Skeletal muscle satellite cell (primary cell): ENCODE results near the gene SCAF8.

ENCODE experiments used
- H3K27me3 ChIP-seq: 2 replicates; pipeline ENCODE4 v1.7.0; 2013; ENCODE audit warnings: low read length; ENCODE audit not compliant: control insufficient read depth, insufficient read depth
- H3K36me3 ChIP-seq: 2 replicates; pipeline ENCODE4 v1.7.0; 2013; ENCODE audit warnings: mild to moderate bottlenecking, control low read depth, low read length; ENCODE audit not compliant: insufficient read depth
- H3K4me1 ChIP-seq: 2 replicates; pipeline ENCODE4 v1.7.0; 2013; ENCODE audit warnings: low read length; ENCODE audit not compliant: control insufficient read depth, insufficient read depth
- H3K4me2 ChIP-seq: 2 replicates; pipeline ENCODE4 v1.7.0; 2013; ENCODE audit warnings: mild to moderate bottlenecking, low read length
- H3K4me3 ChIP-seq: 2 replicates; pipeline ENCODE4 v1.7.0; 2013; ENCODE audit warnings: low read length
- H3K9ac ChIP-seq: 2 replicates; pipeline ENCODE4 v1.7.0; 2013; ENCODE audit warnings: mild to moderate bottlenecking, low read depth, low read length, moderate library complexity
- H3K9me3 ChIP-seq: replicated peaks from 2 replicates; pipeline ENCODE4 v1.7.0; 2013; ENCODE audit warnings: mild to moderate bottlenecking, control low read depth, low read length

SCAF8 gene

GRCh38 chr6:154815938-154816820 is 83.0 kb downstream of the SCAF8 start:
- Histone ChIP-seq H3K4me3 (no peak overlapping the region), H3K9ac (peak overlapping the region; percentile 55), H3K4me2 (peak overlapping the region; percentile 40), H3K9me3 (no peaks in the 10 kb centered on the region), H3K4me1 (peaks cover 22% of the 10 kb centered on the region), H3K36me3 (peaks cover 67% of the 10 kb centered on the region), H3K27me3 (no peaks in the 10 kb centered on the region)

GRCh38 chr6:154821099-154821498 is 87.9 kb downstream of the SCAF8 start:
- no peaks in the 10 kb centered on the region for H3K27me3 ChIP-seq
- H3K9me3 ChIP-seq, result no peaks in the 10 kb centered on the region
- peaks cover 62% of the 10 kb centered on the region for H3K36me3 ChIP-seq
- no peak overlapping the region for H3K4me2 ChIP-seq
- peaks cover 17% of the 10 kb centered on the region for H3K4me1 ChIP-seq
- H3K9ac ChIP-seq, result no peak overlapping the region
- H3K4me3 ChIP-seq, result no peak overlapping the region

GRCh38 chr6:154821638-154822037 is 88.4 kb downstream of the SCAF8 start:
- H3K27me3 ChIP-seq, result no peaks in the 10 kb centered on the region
- H3K36me3 ChIP-seq, result peaks cover 62% of the 10 kb centered on the region
- H3K4me1 ChIP-seq, result peaks cover 11% of the 10 kb centered on the region
- no peak overlapping the region for H3K9ac ChIP-seq
- no peak overlapping the region for H3K4me2 ChIP-seq
- no peaks in the 10 kb centered on the region for H3K9me3 ChIP-seq
- no peak overlapping the region for H3K4me3 ChIP-seq

- no peak overlapping the region for H3K4me3 ChIP-seq
- H3K36me3 ChIP-seq, result peaks cover 60% of the 10 kb centered on the region
- no peaks in the 10 kb centered on the region for H3K9me3 ChIP-seq
- no peak overlapping the region for H3K4me2 ChIP-seq
- H3K9ac ChIP-seq, result no peak overlapping the region
- H3K27me3 ChIP-seq, result no peaks in the 10 kb centered on the region
- peaks cover 4% of the 10 kb centered on the region for H3K4me1 ChIP-seq
Observed at GRCh38 chr6:154822947-154823558, 89.8 kb downstream of the SCAF8 start.

GRCh38 chr6:154824076-154824475 is 90.9 kb downstream of the SCAF8 start:
- H3K4me3 ChIP-seq, result no peak overlapping the region
- H3K9me3 ChIP-seq, result no peaks in the 10 kb centered on the region
- no peak overlapping the region for H3K9ac ChIP-seq
- peaks cover 58% of the 10 kb centered on the region for H3K36me3 ChIP-seq
- no peaks in the 10 kb centered on the region for H3K27me3 ChIP-seq
- H3K4me1 ChIP-seq, result peaks cover 4% of the 10 kb centered on the region
- no peak overlapping the region for H3K4me2 ChIP-seq

DNA sequence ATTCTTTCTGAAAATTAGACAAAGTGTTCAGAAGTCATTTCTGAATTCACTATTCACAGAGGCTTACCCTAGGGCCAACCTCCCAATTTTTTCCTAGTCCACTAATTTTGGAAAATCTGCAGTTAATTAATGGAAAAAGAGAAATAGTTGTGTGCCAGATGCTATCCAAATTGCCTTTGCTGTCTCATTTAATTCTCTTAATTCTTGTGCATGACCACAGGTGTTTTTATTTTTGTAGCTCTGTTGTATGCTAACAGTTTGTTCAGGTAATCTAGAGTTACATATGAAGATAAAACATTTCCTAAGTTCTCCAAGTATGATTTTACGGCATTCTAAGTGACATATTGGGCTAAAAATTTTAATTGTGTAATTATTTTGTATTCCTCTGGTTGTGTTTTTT is 96.8 kb downstream of the SCAF8 start:
- Histone ChIP-seq H3K36me3 (peaks cover 61% of the 10 kb centered on the region), H3K27me3 (no peaks in the 10 kb centered on the region), H3K9me3 (no peaks in the 10 kb centered on the region), H3K4me2 (no peak overlapping the region), H3K9ac (no peak overlapping the region), H3K4me1 (peaks cover 8% of the 10 kb centered on the region), H3K4me3 (no peak overlapping the region)

DNA sequence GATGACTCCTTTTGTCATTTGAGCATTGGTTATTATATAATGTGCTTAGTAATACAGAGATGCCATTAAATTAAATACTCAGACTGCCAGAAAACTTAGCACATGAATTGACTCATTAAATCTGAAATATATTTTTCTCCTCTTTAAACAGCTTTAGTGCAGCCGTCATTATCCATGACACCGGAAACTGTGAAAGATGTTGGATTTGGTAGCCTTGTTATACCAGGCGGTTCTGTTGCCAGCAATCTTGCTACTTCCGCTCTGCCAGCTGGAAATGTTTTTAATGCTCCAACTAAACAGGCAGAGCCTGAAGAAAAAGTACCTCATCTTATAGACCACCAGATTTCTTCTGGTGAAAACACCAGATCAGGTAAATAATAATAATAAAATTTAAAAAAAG is 97.6 kb downstream of the SCAF8 start:
- H3K36me3 ChIP-seq, result peaks cover 55% of the 10 kb centered on the region
- H3K9ac ChIP-seq, result no peak overlapping the region
- H3K4me3 ChIP-seq, result no peak overlapping the region
- peaks cover 8% of the 10 kb centered on the region for H3K4me1 ChIP-seq
- H3K9me3 ChIP-seq, result no peaks in the 10 kb centered on the region
- no peak overlapping the region for H3K4me2 ChIP-seq
- H3K27me3 ChIP-seq, result no peaks in the 10 kb centered on the region

GRCh38 chr6:154835307-154835706 is 102.1 kb downstream of the SCAF8 start:
- no peak overlapping the region for H3K4me3 ChIP-seq
- H3K27me3 ChIP-seq, result no peaks in the 10 kb centered on the region
- H3K4me2 ChIP-seq, result no peak overlapping the region
- no peak overlapping the region for H3K9ac ChIP-seq
- H3K4me1 ChIP-seq, result peaks cover 5% of the 10 kb centered on the region
- H3K36me3 ChIP-seq, result peaks cover 35% of the 10 kb centered on the region
- no peaks in the 10 kb centered on the region for H3K9me3 ChIP-seq

- no peak overlapping the region for H3K9ac ChIP-seq
- no peaks in the 10 kb centered on the region for H3K4me1 ChIP-seq
- H3K27me3 ChIP-seq, result no peaks in the 10 kb centered on the region
- peaks cover 7% of the 10 kb centered on the region for H3K36me3 ChIP-seq
- H3K4me3 ChIP-seq, result no peak overlapping the region
- no peak overlapping the region for H3K4me2 ChIP-seq
- no peaks in the 10 kb centered on the region for H3K9me3 ChIP-seq
Observed at GRCh38 chr6:154839546-154839945, 106.3 kb downstream of the SCAF8 start.

DNA sequence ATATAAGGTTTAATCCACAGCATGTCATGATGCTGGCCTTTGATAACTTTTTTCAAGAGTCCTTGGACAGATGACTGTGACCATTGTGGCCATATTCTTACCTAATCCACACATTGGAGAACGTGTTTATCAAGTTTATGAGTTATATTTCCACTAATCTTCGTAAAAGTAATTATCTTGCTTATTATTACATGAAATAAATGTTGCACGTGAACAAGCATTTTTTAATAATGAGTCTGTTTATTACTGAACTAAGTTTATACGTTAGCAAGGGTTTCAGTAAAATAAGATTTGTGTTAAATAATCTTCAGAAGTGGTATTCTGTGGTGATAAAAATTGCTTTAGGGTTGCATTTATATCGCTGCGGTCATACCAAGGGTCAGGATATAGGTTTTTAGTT is 107.1 kb downstream of the SCAF8 start:
- H3K36me3 ChIP-seq, result peaks cover 5% of the 10 kb centered on the region
- H3K4me2 ChIP-seq, result no peak overlapping the region
- H3K4me3 ChIP-seq, result no peak overlapping the region
- no peaks in the 10 kb centered on the region for H3K9me3 ChIP-seq
- H3K27me3 ChIP-seq, result no peaks in the 10 kb centered on the region
- no peaks in the 10 kb centered on the region for H3K4me1 ChIP-seq
- no peak overlapping the region for H3K9ac ChIP-seq

DNA sequence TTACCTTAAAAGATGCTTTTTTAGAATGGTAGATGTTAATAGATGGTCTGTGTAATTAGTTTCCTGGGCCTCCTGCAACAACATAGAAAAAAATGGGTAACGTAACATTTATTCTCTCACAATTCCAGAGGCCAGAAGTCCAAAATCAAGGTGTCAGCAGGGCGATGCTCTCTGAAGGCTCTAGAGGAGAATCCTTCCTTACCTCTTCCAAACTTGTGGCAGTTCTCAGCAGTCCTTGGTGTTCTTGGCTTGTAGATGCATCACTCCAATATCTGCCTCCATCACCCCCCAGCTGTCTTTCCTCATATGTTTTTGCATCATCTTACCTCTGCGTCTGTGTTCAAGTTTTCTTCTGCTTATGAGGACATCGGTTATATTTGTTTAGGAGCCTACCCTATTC is 107.9 kb downstream of the SCAF8 start:
- Histone ChIP-seq H3K4me3 (no peak overlapping the region), H3K36me3 (peaks cover 5% of the 10 kb centered on the region), H3K27me3 (no peaks in the 10 kb centered on the region), H3K4me2 (no peak overlapping the region), H3K9ac (no peak overlapping the region), H3K9me3 (no peaks in the 10 kb centered on the region), H3K4me1 (no peaks in the 10 kb centered on the region)

- Histone ChIP-seq H3K4me2 (no peak overlapping the region), H3K4me3 (no peak overlapping the region), H3K9me3 (no peaks in the 10 kb centered on the region), H3K27me3 (no peaks in the 10 kb centered on the region), H3K4me1 (no peaks in the 10 kb centered on the region), H3K9ac (no peak overlapping the region), H3K36me3 (peaks cover 5% of the 10 kb centered on the region)
Observed at GRCh38 chr6:154842833-154843232, 109.6 kb downstream of the SCAF8 start.
